Chondrocyte (in vitro differentiated cells): ENCODE measurements around the gene ZBTB24. TPM values are rescaled to one million over a fixed set of nuclear protein-coding genes. Genes with fewer than 3 reads are reported as not detected.

Experiments used
- DNase-seq: peaks from one replicate; pipeline ENCODE4 v3.0.0; 2021; ENCODE audit warnings: mixed read lengths, low spot score
- H3K27ac Mint-ChIP-seq: one replicate; pipeline ENCODE4 v1.8.0; 2021; ENCODE audit warnings: mild to moderate bottlenecking, moderate library complexity, mixed read lengths; ENCODE audit not compliant: unreplicated experiment
- H3K27me3 Mint-ChIP-seq: 2 replicates; pipeline ENCODE4 v1.8.0; 2021; ENCODE audit warnings: low read depth, mixed read lengths
- H3K36me3 Mint-ChIP-seq: 2 replicates; pipeline ENCODE4 v1.8.0; 2021; ENCODE audit warnings: low read depth, mixed read lengths
- H3K4me1 Mint-ChIP-seq: 2 replicates; pipeline ENCODE4 v1.8.0; 2021; ENCODE audit warnings: low read depth, mild to moderate bottlenecking, mixed read lengths
- H3K4me3 Mint-ChIP-seq: one replicate; pipeline ENCODE4 v1.8.0; 2021; ENCODE audit warnings: mild to moderate bottlenecking, moderate library complexity, mixed read lengths; ENCODE audit not compliant: unreplicated experiment
- H3K9me3 Mint-ChIP-seq: 2 replicates; pipeline ENCODE4 v1.8.0; 2021; ENCODE audit warnings: low read depth, mixed read lengths
- total RNA-seq: library from RNA; stranded (reverse); gene quantifications from 3 replicates; pipeline ENCODE4 v1.2.1, GENCODE V29; 2021
- TF ChIP-seq, protein P1 (sequence below): fragments of 200-600 bp; sonication (generic); IDR thresholded peaks from 2 replicates; pipeline ENCODE4 v1.5.0; 2021; ENCODE audit warnings: antibody characterized with exemption, mild to moderate bottlenecking, moderate library complexity

ZBTB24 gene
- total RNA-seq, 1 donor from 2014 or later, result 7.1 TPM

DNA sequence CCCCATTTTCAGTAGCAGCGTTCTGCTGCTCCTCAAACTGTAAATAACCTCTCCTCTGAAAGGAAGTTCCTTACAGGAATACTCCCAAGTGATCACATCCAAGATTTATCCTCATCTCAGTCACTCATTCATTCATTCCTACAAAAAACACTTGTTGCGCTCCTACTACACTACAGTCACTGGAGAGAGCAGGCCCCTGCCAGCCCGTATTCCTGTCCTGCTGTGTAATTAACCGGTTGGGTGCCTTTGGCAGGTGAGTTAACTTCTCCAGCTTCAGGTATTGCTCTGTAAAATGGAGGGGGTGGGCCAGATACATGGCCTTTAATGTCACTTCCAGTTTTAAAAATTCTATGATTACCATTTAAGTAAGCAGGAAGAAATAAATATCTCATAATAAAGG lies 15.0 kb upstream of the ZBTB24 start:
- Mint-ChIP-seq H3K36me3 (no peaks in the 10 kb centered on the region), H3K9me3 (no peaks in the 10 kb centered on the region), H3K27ac (no peak overlapping the region), H3K4me1 (peaks cover 4% of the 10 kb centered on the region), H3K4me3 (no peak overlapping the region), H3K27me3 (peaks cover 18% of the 10 kb centered on the region)
- TF ChIP-seq, protein P1, sequence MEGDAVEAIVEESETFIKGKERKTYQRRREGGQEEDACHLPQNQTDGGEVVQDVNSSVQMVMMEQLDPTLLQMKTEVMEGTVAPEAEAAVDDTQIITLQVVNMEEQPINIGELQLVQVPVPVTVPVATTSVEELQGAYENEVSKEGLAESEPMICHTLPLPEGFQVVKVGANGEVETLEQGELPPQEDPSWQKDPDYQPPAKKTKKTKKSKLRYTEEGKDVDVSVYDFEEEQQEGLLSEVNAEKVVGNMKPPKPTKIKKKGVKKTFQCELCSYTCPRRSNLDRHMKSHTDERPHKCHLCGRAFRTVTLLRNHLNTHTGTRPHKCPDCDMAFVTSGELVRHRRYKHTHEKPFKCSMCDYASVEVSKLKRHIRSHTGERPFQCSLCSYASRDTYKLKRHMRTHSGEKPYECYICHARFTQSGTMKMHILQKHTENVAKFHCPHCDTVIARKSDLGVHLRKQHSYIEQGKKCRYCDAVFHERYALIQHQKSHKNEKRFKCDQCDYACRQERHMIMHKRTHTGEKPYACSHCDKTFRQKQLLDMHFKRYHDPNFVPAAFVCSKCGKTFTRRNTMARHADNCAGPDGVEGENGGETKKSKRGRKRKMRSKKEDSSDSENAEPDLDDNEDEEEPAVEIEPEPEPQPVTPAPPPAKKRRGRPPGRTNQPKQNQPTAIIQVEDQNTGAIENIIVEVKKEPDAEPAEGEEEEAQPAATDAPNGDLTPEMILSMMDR, result no peak
- DNase-seq, result no peak

DNA sequence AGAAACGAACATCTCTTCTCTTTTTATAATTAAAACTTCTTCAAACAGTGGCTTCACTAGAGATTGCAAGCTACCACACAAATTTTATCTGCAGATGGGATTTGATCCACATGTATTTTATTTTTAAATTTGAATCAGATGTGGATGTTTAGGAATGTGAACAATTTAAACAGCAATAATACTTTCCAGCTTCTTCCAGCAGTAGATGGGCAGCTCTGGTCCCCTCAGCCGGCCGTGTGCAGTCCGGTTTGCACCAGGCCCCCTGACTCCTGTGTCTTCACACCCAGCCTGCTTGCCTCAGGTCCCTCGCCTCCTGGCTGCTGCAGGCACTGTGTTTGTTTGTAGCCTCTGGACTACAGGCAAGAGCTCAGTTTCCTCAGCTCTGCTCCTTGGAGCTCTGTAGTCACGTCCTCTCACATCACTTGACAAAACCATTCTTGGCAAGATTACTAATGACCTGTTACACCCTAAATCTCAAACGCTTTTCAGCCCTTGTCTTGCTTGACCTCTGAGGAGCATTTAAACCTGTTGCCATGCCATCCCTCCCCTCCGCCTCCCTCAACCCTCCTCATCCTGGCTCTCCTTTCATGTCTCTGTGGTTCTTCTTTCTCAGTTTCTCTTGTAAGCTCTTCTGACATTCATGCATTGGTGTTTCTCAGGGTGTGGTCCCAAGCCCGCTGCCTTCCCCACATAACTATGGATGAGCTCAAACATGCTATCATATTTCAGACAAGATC lies 13.2 kb upstream of the ZBTB24 start:
- no peaks in the 10 kb centered on the region for H3K9me3 Mint-ChIP-seq
- TF ChIP-seq, protein P1, result no peak
- no peak for DNase-seq
- H3K27ac Mint-ChIP-seq, result no peak overlapping the region
- H3K4me3 Mint-ChIP-seq, result no peak overlapping the region
- H3K27me3 Mint-ChIP-seq, result peaks cover 16% of the 10 kb centered on the region
- peaks cover 4% of the 10 kb centered on the region for H3K4me1 Mint-ChIP-seq
- no peaks in the 10 kb centered on the region for H3K36me3 Mint-ChIP-seq

GRCh38 chr6:109493865-109494264 lies 10.8 kb upstream of the ZBTB24 start:
- no peaks in the 10 kb centered on the region for H3K36me3 Mint-ChIP-seq
- H3K27ac Mint-ChIP-seq, result no peak overlapping the region
- TF ChIP-seq, protein P1, result no peak
- peaks cover 2% of the 10 kb centered on the region for H3K4me1 Mint-ChIP-seq
- no peak for DNase-seq
- no peak overlapping the region for H3K4me3 Mint-ChIP-seq
- H3K27me3 Mint-ChIP-seq, result peaks cover 16% of the 10 kb centered on the region
- no peaks in the 10 kb centered on the region for H3K9me3 Mint-ChIP-seq

DNA sequence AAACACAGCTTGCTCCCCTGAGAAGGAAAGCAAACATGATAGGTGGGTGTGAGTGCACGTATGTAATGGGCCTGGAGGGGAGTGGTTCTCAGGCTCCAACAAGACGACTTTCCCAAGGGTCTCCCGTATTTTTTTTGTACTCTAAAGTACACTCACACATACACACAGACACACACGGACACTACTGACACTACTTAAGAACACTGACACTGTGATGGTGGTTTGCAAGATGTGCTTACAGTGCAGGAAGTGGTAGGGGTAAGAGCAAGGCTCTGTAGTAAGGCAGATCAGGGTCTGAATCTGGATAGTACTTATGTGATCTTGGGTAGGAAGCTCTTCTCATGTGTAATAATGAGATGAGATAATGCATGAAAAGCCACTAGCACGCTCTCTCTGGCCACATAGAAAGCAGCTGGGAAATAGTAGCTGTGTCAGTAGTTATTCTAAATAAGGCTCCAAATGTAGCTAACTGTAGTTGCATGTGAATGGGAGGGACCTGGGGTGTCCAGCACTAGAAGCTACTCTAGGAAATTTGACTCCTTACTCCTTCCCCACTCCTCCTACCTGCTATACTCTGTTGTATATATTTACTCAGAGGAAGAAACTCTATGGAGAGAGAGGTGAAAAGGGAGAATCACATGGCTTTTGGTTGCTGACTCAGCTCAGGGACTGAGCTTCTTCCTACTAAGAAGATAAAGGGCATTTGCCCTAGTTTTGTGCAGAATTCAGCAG lies 8.4 kb upstream of the ZBTB24 start:
- H3K36me3 Mint-ChIP-seq, result no peaks in the 10 kb centered on the region
- H3K4me1 Mint-ChIP-seq, result no peaks in the 10 kb centered on the region
- no peak for DNase-seq
- H3K9me3 Mint-ChIP-seq, result no peaks in the 10 kb centered on the region
- no peak overlapping the region for H3K27ac Mint-ChIP-seq
- H3K4me3 Mint-ChIP-seq, result no peak overlapping the region
- H3K27me3 Mint-ChIP-seq, result peaks cover 11% of the 10 kb centered on the region
- TF ChIP-seq, protein P1, result no peak

GRCh38 chr6:109490713-109491112 lies 7.7 kb upstream of the ZBTB24 start:
- TF ChIP-seq, protein P1, result no peak
- H3K27me3 Mint-ChIP-seq, result peaks cover 10% of the 10 kb centered on the region
- H3K36me3 Mint-ChIP-seq, result no peaks in the 10 kb centered on the region
- H3K4me1 Mint-ChIP-seq, result no peaks in the 10 kb centered on the region
- no peaks in the 10 kb centered on the region for H3K9me3 Mint-ChIP-seq
- H3K27ac Mint-ChIP-seq, result no peak overlapping the region
- no peak overlapping the region for H3K4me3 Mint-ChIP-seq
- no peak for DNase-seq
